HG02885 (cell line): ENCODE results near the gene DNAH12.

Experiments
- ATAC-seq: cut with Tn5 transposase; IDR thresholded peaks from one replicate; pipeline ENCODE4 v1.9.1; 2021; ENCODE audit warnings: mild to moderate bottlenecking; ENCODE audit not compliant: unreplicated experiment, poor library complexity

DNAH12 gene

DNA sequence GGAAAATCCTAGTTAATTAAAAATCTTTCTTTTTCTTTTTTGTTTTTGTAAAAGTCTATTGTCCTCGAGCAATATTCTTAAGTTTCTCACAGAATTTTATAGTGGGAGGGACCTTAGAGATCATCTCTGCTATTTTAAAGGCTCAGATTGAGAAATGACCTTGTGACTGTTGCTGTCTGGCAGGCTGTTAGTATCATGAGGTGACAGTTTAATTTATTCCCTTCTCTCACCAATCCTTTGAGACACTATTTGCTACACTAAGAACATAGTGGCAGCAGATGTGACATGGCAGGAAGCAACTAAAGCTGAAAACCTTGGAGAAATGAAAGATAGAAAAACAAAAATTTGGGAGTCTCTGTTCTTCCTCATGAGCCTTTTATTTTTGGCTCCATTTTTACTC lies 291.7 kb downstream of the DNAH12 start:
- ATAC-seq = no peak

DNA sequence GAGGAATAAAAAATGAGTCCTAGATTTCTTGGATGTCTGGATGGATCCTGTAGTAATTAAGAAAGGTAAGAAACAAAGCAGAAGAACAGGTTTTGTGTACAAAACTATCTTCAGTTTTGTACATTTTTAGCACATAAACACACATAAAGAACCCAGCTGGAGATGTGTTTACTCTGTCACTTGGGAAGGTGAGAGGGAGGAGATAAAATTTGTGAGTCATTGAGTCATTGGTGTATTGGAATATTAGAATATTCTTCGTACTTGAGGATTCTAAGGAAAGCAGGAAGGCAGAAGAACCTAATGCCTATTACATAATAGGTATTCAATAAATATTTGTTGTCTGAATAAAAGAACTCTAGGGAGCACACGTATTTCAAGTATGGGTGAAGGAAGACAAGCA lies 299.2 kb downstream of the DNAH12 start:
- ATAC-seq = no peak
